IMR-90 (cell line): ENCODE data around the gene IL1R2. TPM values are rescaled to one million over a fixed set of nuclear protein-coding genes. Genes with fewer than 3 reads are reported as not detected.

Experiments
- ATAC-seq: fragments of 200-7000 bp; cut with Tn5 transposase; 2 replicates; pipeline ENCODE4 v1.9.1; 2020; ENCODE audit warnings: low read depth, mild to moderate bottlenecking, moderate library complexity
- BruUV-seq: library from RNA; stranded (reverse); fragments of 400-500 nt; replicated peaks from 2 replicates; lab custom pipeline; 2021; lab: Mats Ljungman, UMichigan
- CTCF ChIA-PET: fragments of 300-600 bp; formaldehyde crosslinking; extraction: SDS; loops from one replicate; lab custom pipeline; 2021; ENCODE audit warnings: antibody characterized with exemption; lab: Yijun Ruan, JAX
- POLR2A ChIA-PET: fragments of 300-600 bp; sonication (Branson Sonifier 250); formaldehyde crosslinking; loops from one replicate; lab custom pipeline; 2022; ENCODE audit warnings: antibody characterized with exemption; ENCODE audit not compliant: unreplicated experiment; lab: Charles Lee
- DNase-seq: peaks from one replicate; pipeline ENCODE4 v3.0.0; 2013
- H2AFZ ChIP-seq: replicated peaks from 2 replicates; pipeline ENCODE3; 2013; ENCODE audit warnings: low read length, mild to moderate bottlenecking; ENCODE audit not compliant: poor library complexity
- H2AK5ac ChIP-seq: 2 replicates; pipeline ENCODE4 v1.6.1; 2013; ENCODE audit warnings: low read depth, low read length, inconsistent platforms
- H2AK9ac ChIP-seq: replicated peaks from 2 replicates; pipeline ENCODE3; 2013; ENCODE audit warnings: mild to moderate bottlenecking, low read depth, low read length, moderate library complexity; ENCODE audit not compliant: poor library complexity
- H2BK120ac ChIP-seq: 2 replicates; pipeline ENCODE4 v1.6.1; 2013; ENCODE audit warnings: low read depth, low read length, inconsistent platforms
- H2BK15ac ChIP-seq: 3 replicates; pipeline ENCODE4 v1.6.1; 2013; ENCODE audit warnings: low read depth, low read length, inconsistent platforms
- H2BK20ac ChIP-seq: 2 replicates; pipeline ENCODE4 v1.6.1; 2013; ENCODE audit warnings: low read depth, mild to moderate bottlenecking, inconsistent platforms, low read length, moderate library complexity
- H2BK5ac ChIP-seq: 2 replicates; pipeline ENCODE4 v1.6.1; 2013; ENCODE audit warnings: mild to moderate bottlenecking, low read depth, low read length, inconsistent platforms; ENCODE audit not compliant: poor library complexity, severe bottlenecking
- H3K14ac ChIP-seq: replicated peaks from 2 replicates; pipeline ENCODE4 v1.6.1; 2013; ENCODE audit warnings: low read depth, low read length, inconsistent platforms
- H3K18ac ChIP-seq: 2 replicates; pipeline ENCODE4 v1.6.1; 2013; ENCODE audit warnings: low read depth, low read length, control low read depth
- H3K23ac ChIP-seq: 2 replicates; pipeline ENCODE4 v1.6.1; 2013; ENCODE audit warnings: low read depth, low read length, inconsistent platforms
- H3K27ac ChIP-seq: 2 replicates; pipeline ENCODE4 v1.5.1; 2013; ENCODE audit warnings: mild to moderate bottlenecking, control low read depth, low read length; ENCODE audit not compliant: insufficient read depth
- H3K27me3 ChIP-seq: 2 replicates; pipeline ENCODE4 v1.6.1; 2013; ENCODE audit warnings: low read length; ENCODE audit not compliant: control insufficient read depth, insufficient read depth
- H3K36me3 ChIP-seq: 2 replicates; pipeline ENCODE4 v1.6.1; 2013; ENCODE audit warnings: low read length, mixed read lengths; ENCODE audit not compliant: control insufficient read depth, insufficient read depth
- H3K4ac ChIP-seq: 2 replicates; pipeline ENCODE4 v1.6.1; 2013; ENCODE audit warnings: low read depth, low read length, inconsistent platforms
- H3K4me1 ChIP-seq: 2 replicates; pipeline ENCODE4 v1.6.1; 2013; ENCODE audit warnings: low read length, mixed read lengths; ENCODE audit not compliant: control insufficient read depth, insufficient read depth
- H3K4me2 ChIP-seq: 2 replicates; pipeline ENCODE4 v1.6.1; 2013; ENCODE audit warnings: low read depth, mild to moderate bottlenecking, control low read depth, low read length, moderate library complexity
- H3K4me3 ChIP-seq: 2 replicates; pipeline ENCODE4 v1.5.1; 2013; ENCODE audit warnings: low read depth, mild to moderate bottlenecking, control low read depth, low read length, moderate library complexity; ENCODE audit not compliant: insufficient read depth
- H3K56ac ChIP-seq: 2 replicates; pipeline ENCODE4 v1.6.1; 2013; ENCODE audit warnings: low read length, inconsistent platforms; ENCODE audit not compliant: insufficient read depth; ENCODE audit errors: extremely low read depth
- H3K79me1 ChIP-seq, 2 experiments: 2 replicates each; pipeline ENCODE4 v1.6.1; 2013; ENCODE audit warnings: low read length in 2 of 2, inconsistent platforms in 1 of 2, low read depth in 1 of 2
- H3K9ac ChIP-seq: 2 replicates; pipeline ENCODE4 v1.6.1; 2013; ENCODE audit warnings: low read depth, low read length, control low read depth
- H3K9me1 ChIP-seq: 2 replicates; pipeline ENCODE4 v1.6.1; 2013; ENCODE audit warnings: low read length, inconsistent platforms; ENCODE audit not compliant: insufficient read depth
- H3K9me3 ChIP-seq: 2 replicates; pipeline ENCODE4 v1.6.1; 2013; ENCODE audit warnings: low read length; ENCODE audit not compliant: control insufficient read depth, insufficient read depth
- H4K20me1 ChIP-seq: 2 replicates; pipeline ENCODE4 v1.6.1; 2013; ENCODE audit warnings: low read length, inconsistent platforms; ENCODE audit not compliant: insufficient read depth
- H4K5ac ChIP-seq: 2 replicates; pipeline ENCODE4 v1.6.1; 2013; ENCODE audit warnings: mild to moderate bottlenecking, low read depth, low read length, control low read depth
- H4K8ac ChIP-seq, 2 experiments: 2 replicates each; pipeline ENCODE4 v1.6.1; 2013; ENCODE audit warnings: low read depth in 2 of 2, low read length in 2 of 2, control low read depth in 1 of 2, inconsistent platforms in 1 of 2
- H4K91ac ChIP-seq: 2 replicates; pipeline ENCODE4 v1.6.1; 2013; ENCODE audit warnings: low read depth, low read length, inconsistent platforms; ENCODE audit not compliant: insufficient read depth
- BHLHE40 ChIP-seq: fragments of 150-350 bp; IDR thresholded peaks from 2 replicates; pipeline ENCODE4 v1.6.1; 2016; ENCODE audit warnings: mild to moderate bottlenecking, low read depth, low read length
- CHD1 ChIP-seq: IDR thresholded peaks from 2 replicates; pipeline ENCODE4 v1.6.1; 2012; ENCODE audit warnings: low read depth, low read length, improper control_type of control experiment
- NFE2L2 ChIP-seq: fragments of 150-350 bp; IDR thresholded peaks from 2 replicates; pipeline ENCODE4 v1.6.1; 2016; ENCODE audit warnings: low read depth, mild to moderate bottlenecking, low read length
- POLR2A ChIP-seq: IDR thresholded peaks from 2 replicates; pipeline ENCODE4 v1.6.1; 2012; ENCODE audit warnings: mild to moderate bottlenecking, low read depth, low read length
- RFX5 ChIP-seq: IDR thresholded peaks from 2 replicates; pipeline ENCODE4 v1.8.0; 2012; ENCODE audit warnings: low read depth, mild to moderate bottlenecking, low read length, moderate library complexity
- SMC3 ChIP-seq: fragments of 150-350 bp; IDR thresholded peaks from 2 replicates; pipeline ENCODE4 v1.6.1; 2016; ENCODE audit warnings: low read depth, mild to moderate bottlenecking, antibody characterized with exemption, low read length, moderate library complexity
- WGBS, 2 experiments: methylation state at CpG; one replicate each; pipeline versions ENCODE4 v1.1.5 to v1.1.7; 2013; ENCODE audit warnings: missing lambda C conversion rate in 2 of 2; ENCODE audit not compliant: insufficient read length in 1 of 2; ENCODE audit errors: extremely low coverage in 2 of 2; 5-methylcytosine and 5-hydroxymethylcytosine counted together
- dilution Hi-C: fragments of 300-500 bp; cut with HindIII; formaldehyde crosslinking; loops from one replicate; pipeline ENCODE4 v1.14.3; 2018; ENCODE audit warnings: low sequenced_read_pairs; ENCODE audit not compliant: unreplicated experiment
- in situ Hi-C: fragments of 300-500 bp; cut with MboI; formaldehyde crosslinking; loops from 3 replicates; pipeline ENCODE4 v1.14.3; 2019; ENCODE audit warnings: low sequenced_read_pairs, inconsistent platforms, mixed read lengths
- intact Hi-C: fragments of 100-400 bp; cut with micrococcal nuclease; formaldehyde crosslinking; loops from 2 replicates; pipeline ENCODE4 v1.10.0; 2022
- polyA plus RNA-seq, 3 experiments: library from polyadenylated mRNA; depleted of rRNA; stranded (reverse); fragments of >200 nt; gene quantifications; 2 replicates each; pipeline ENCODE4 v1.2.3, GENCODE V29; 2012; ENCODE audit warnings: low replicate concordance in 1 of 3
- total RNA-seq: library from RNA; depleted of rRNA; stranded (reverse); fragments of >200 nt; gene quantifications from 2 replicates; pipeline ENCODE4 v1.2.3, GENCODE V29; 2012

IL1R2 gene
- total and polyA plus RNA-seq, 2 of the 4 experiments (the other 2 are of a cell fraction) = not detected

DNA sequence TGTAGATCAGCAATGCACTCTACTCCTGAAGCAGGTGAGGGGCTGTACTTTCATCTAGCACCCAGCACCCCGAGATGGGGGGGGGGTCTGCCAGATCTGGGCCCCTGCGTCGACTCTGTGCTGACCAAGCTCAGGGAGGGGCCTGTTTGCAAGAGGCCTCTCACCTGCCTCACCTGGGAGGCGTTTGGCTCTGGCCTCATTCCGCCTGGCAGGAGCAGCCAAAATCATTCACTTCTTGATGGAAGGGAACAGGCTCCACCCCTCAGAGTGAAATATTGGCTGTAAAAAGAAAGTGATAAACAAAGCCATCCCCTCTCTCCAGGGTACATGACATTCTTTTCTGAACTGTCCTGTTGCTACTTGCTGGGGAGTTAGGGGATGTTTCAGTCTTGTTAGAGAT is 10.7 kb upstream of the IL1R2 start:
- Histone ChIP-seq H3K23ac (no peak overlapping the region), H3K9ac (no peak overlapping the region), H3K4me3 (no peak overlapping the region), H3K27ac (no peak overlapping the region), H2AK9ac (no peak overlapping the region), H2BK5ac (no peak overlapping the region), H4K91ac (no peak overlapping the region), H4K20me1 (no peaks in the 10 kb centered on the region), H4K5ac (no peak overlapping the region), H2BK20ac (no peak overlapping the region), H3K56ac (no peak overlapping the region), H2AFZ (no peak overlapping the region), H3K79me1 (no peaks in the 10 kb centered on the region), H2AK5ac (no peak overlapping the region), H3K4ac (no peak overlapping the region), H3K27me3 (peaks cover 13% of the 10 kb centered on the region), H4K8ac (no peak overlapping the region), H3K18ac (no peak overlapping the region), H2BK15ac (no peak overlapping the region), H3K36me3 (no peaks in the 10 kb centered on the region), H3K14ac (no peak overlapping the region), H2BK120ac (no peak overlapping the region), H3K4me1 (peaks cover 2% of the 10 kb centered on the region; the same call in 1 of the 2 replicates), H3K9me3 (no peaks in the 10 kb centered on the region), H3K9me1 (0 out of 2 replicates have a peak, but pooled peaks cover 2% of the 10 kb centered on the region), H3K4me2 (no peak overlapping the region)
- POLR2A ChIA-PET = no interaction called here
- in situ Hi-C loops = no loop called here
- TF ChIP-seq SMC3 = no peak
- no peak for TF ChIP-seq RFX5
- no peak for TF ChIP-seq NFE2L2
- TF ChIP-seq CHD1 = no peak
- no peak for TF ChIP-seq POLR2A
- no peak for TF ChIP-seq BHLHE40
- dilution Hi-C loops = no loop called here
- 60% methylated on average over 1 of the region's 5 CpGs; no CpG with 5 or more reads in 1 of the 2 experiments for WGBS, 2 experiments
- intact Hi-C loops = no loop called here
- CTCF ChIA-PET = interaction anchor here (0.6 kb wide), 1 partner anchor 186 kb away, joined by 3 read pairs; no protein-coding TSS in a partner anchor
- no TSS peak for BruUV-seq
- no peak for DNase-seq
- no peak for ATAC-seq
